ENCODE data around the gene UST.
"Not testable (repeated sequence)": the region's sequence is repeated elsewhere in the genome, so short reads cannot be mapped to it uniquely, and the experiment has no call there.

Gene UST

GRCh38 chr6:148983101-148983761 is 236.4 kb downstream of the UST start:
- DNase-seq = no peak

GRCh38 chr6:148983966-148984365 is 237.1 kb downstream of the UST start:
- no peak for DNase-seq

GRCh38 chr6:148984531-148985056 is 237.8 kb downstream of the UST start:
- no peak for DNase-seq

- DNase-seq = no peak
Observed at GRCh38 chr6:148985499-148985898, 238.7 kb downstream of the UST start.

- no peak for DNase-seq
Observed at GRCh38 chr6:148986608-148987007, 239.8 kb downstream of the UST start.

GRCh38 chr6:148987982-148988381 is 241.2 kb downstream of the UST start:
- no peak for DNase-seq

- DNase-seq = no peak
Observed at GRCh38 chr6:148989585-148989984, 242.8 kb downstream of the UST start.

- DNase-seq = no peak
Observed at GRCh38 chr6:148990403-148990802, 243.6 kb downstream of the UST start.

GRCh38 chr6:148996815-148997214 is 250.0 kb downstream of the UST start:
- DNase-seq = no peak

- DNase-seq = no peak
Observed at GRCh38 chr6:148997865-148998264, 251.0 kb downstream of the UST start.

GRCh38 chr6:148998704-148999103 is 251.9 kb downstream of the UST start:
- DNase-seq = no peak

GRCh38 chr6:148999501-148999900 is 252.7 kb downstream of the UST start:
- no peak for DNase-seq

GRCh38 chr6:148999929-149000468 is 253.2 kb downstream of the UST start:
- no peak for DNase-seq

- no peak for DNase-seq
Observed at GRCh38 chr6:149001422-149001821, 254.6 kb downstream of the UST start.

GRCh38 chr6:149003560-149003959 is 256.7 kb downstream of the UST start:
- no peak for DNase-seq

- DNase-seq = no peak
Observed at GRCh38 chr6:149004664-149005063, 257.8 kb downstream of the UST start.

- not testable (repeated sequence) for DNase-seq
Observed at GRCh38 chr6:149006236-149006635, 259.4 kb downstream of the UST start.

GRCh38 chr6:149006671-149007070 is 259.8 kb downstream of the UST start:
- DNase-seq = no peak

- DNase-seq = no peak
Observed at GRCh38 chr6:149007846-149008245, 261.0 kb downstream of the UST start.

- no peak for DNase-seq
Observed at GRCh38 chr6:149008741-149009140, 261.9 kb downstream of the UST start.

- no peak for DNase-seq
Observed at GRCh38 chr6:149012040-149012545, 265.3 kb downstream of the UST start.

GRCh38 chr6:149013586-149014344 is 266.9 kb downstream of the UST start:
- DNase-seq = no peak

- DNase-seq = no peak
Observed at GRCh38 chr6:149014631-149015534, 268.1 kb downstream of the UST start.
